Neural cell (in vitro differentiated cells): Measurements from ENCODE around the gene KCND2. TPM values are rescaled to one million over a fixed set of nuclear protein-coding genes. Genes with fewer than 3 reads are reported as not detected.

Experiments
- H2AFZ ChIP-seq: fragments of 200-600, 300-800 bp; sonication (generic), shearing (Covaris generic); 2 replicates; pipeline ENCODE4 v1.6.0; 2014; ENCODE audit warnings: low read depth, mild to moderate bottlenecking, antibody characterized with exemption, low read length, moderate library complexity
- H3F3A ChIP-seq: fragments of 200-600 bp; shearing (Covaris generic); 2 replicates; pipeline ENCODE4 v1.6.1; 2016; ENCODE audit warnings: mild to moderate bottlenecking, moderate library complexity, mixed read lengths, antibody characterized with exemption, low read length; ENCODE audit not compliant: insufficient read depth, poor library complexity, severe bottlenecking
- H3K27ac ChIP-seq: fragments of 200-600, 300-800 bp; sonication (generic), shearing (Covaris generic); 2 replicates; pipeline ENCODE4 v1.5.1; 2014; ENCODE audit warnings: mild to moderate bottlenecking, low read length, moderate library complexity
- H3K27me3 ChIP-seq: fragments of 300-800, 200-600 bp; sonication (generic), shearing (Covaris generic); 2 replicates; pipeline ENCODE4 v1.6.0; 2014; ENCODE audit warnings: mild to moderate bottlenecking, low read depth, low read length, moderate library complexity; ENCODE audit not compliant: insufficient read depth
- H3K36me3 ChIP-seq: fragments of 300-800, 200-600 bp; sonication (generic), shearing (Covaris generic); 2 replicates; pipeline ENCODE4 v1.5.1; 2014; ENCODE audit warnings: mild to moderate bottlenecking, antibody characterized with exemption, low read length, moderate library complexity; ENCODE audit not compliant: insufficient read depth
- H3K4me2 ChIP-seq: fragments of 300-800, 200-600 bp; sonication (generic), shearing (Covaris generic); 2 replicates; pipeline ENCODE4 v1.6.0; 2014; ENCODE audit warnings: mild to moderate bottlenecking, low read length
- H3K4me3 ChIP-seq: fragments of 300-800, 200-600 bp; sonication (generic), shearing (Covaris generic); 2 replicates; pipeline ENCODE4 v1.5.1; 2014; ENCODE audit warnings: mild to moderate bottlenecking, low read length, moderate library complexity
- H3K79me2 ChIP-seq: fragments of 200-600 bp; shearing (Covaris generic); replicated peaks from 2 replicates; pipeline ENCODE4 v1.6.0; 2014; ENCODE audit warnings: mild to moderate bottlenecking, low read length, moderate library complexity; ENCODE audit not compliant: insufficient read depth
- H3K9ac ChIP-seq: fragments of 300-800, 200-600 bp; sonication (generic), shearing (Covaris generic); 2 replicates; pipeline ENCODE4 v1.6.1; 2016; ENCODE audit warnings: mild to moderate bottlenecking, low read length, mixed read lengths
- H3K9me2 ChIP-seq: fragments of 200-600 bp; shearing (Covaris generic); 2 replicates; pipeline ENCODE4 v1.6.1; 2016; ENCODE audit warnings: mild to moderate bottlenecking, low read length, mixed read lengths; ENCODE audit not compliant: insufficient read depth
- H3K9me3 ChIP-seq: fragments of 200-600, 300-800 bp; sonication (generic), shearing (Covaris generic); 2 replicates; pipeline ENCODE4 v1.6.1; 2016; ENCODE audit warnings: mild to moderate bottlenecking, mixed run types, low read length, moderate library complexity, mixed read lengths
- H4K20me1 ChIP-seq: fragments of 200-600 bp; shearing (Covaris generic); 2 replicates; pipeline ENCODE4 v1.6.1; 2016; ENCODE audit warnings: mild to moderate bottlenecking, mixed run types; ENCODE audit not compliant: insufficient read depth
- EP300 ChIP-seq: fragments of 450-650 bp; conservative IDR thresholded peaks from 2 replicates; pipeline ENCODE4 v1.6.1; 2014; ENCODE audit warnings: antibody characterized with exemption, mild to moderate bottlenecking, moderate library complexity; ENCODE audit not compliant: poor library complexity, severe bottlenecking
- EZH2 ChIP-seq: fragments of 200-600, 300-800 bp; shearing (Covaris generic), sonication (generic); IDR thresholded peaks from 2 replicates; pipeline ENCODE4 v1.6.1; 2014; ENCODE audit warnings: antibody characterized with exemption, low read length, borderline replicate concordance, mild to moderate bottlenecking; ENCODE audit not compliant: insufficient read depth, poor library complexity, severe bottlenecking
- MXI1 ChIP-seq: fragments of 450-650 bp; conservative IDR thresholded peaks from 2 replicates; pipeline ENCODE4 v1.6.1; 2014; ENCODE audit warnings: antibody characterized with exemption, mild to moderate bottlenecking; ENCODE audit not compliant: poor library complexity, severe bottlenecking
- POLR2AphosphoS5 ChIP-seq: IDR thresholded peaks from 2 replicates; pipeline ENCODE4 v1.6.1; 2012
- RAD21 ChIP-seq: fragments of 450-650 bp; conservative IDR thresholded peaks from 2 replicates; pipeline ENCODE4 v1.6.1; 2014; ENCODE audit warnings: antibody characterized with exemption, mild to moderate bottlenecking, moderate library complexity
- REST ChIP-seq: IDR thresholded peaks from 2 replicates; pipeline ENCODE4 v1.6.1; 2012; ENCODE audit warnings: borderline replicate concordance
- SMC3 ChIP-seq: fragments of 450-650 bp; conservative IDR thresholded peaks from 2 replicates; pipeline ENCODE4 v1.6.1; 2014; ENCODE audit warnings: antibody characterized with exemption, mild to moderate bottlenecking, moderate library complexity; ENCODE audit not compliant: poor library complexity
- TAF1 ChIP-seq: IDR thresholded peaks from 2 replicates; pipeline ENCODE4 v1.6.1; 2012; ENCODE audit warnings: low read depth
- polyA plus RNA-seq: library from polyadenylated mRNA; depleted of rRNA; stranded (reverse); fragments of >200 nt; gene quantifications from 2 replicates; pipeline ENCODE4 v1.2.3, GENCODE V29; 2014
- TF ChIP-seq, protein P1 (sequence below): fragments of 450-650 bp; IDR thresholded peaks from 2 replicates; pipeline ENCODE4 v1.5.1; 2014; ENCODE audit warnings: antibody characterized with exemption, mild to moderate bottlenecking, moderate library complexity; ENCODE audit not compliant: poor library complexity, severe bottlenecking

The KCND2 gene
- polyA plus RNA-seq, 1 donor from 2014 or later = 11.0 TPM

- H3K4me2 ChIP-seq = no peak overlapping the region
- no peaks in the 10 kb centered on the region for H4K20me1 ChIP-seq
- H3K9me3 ChIP-seq = no peaks in the 10 kb centered on the region
- no peak overlapping the region for H3K9ac ChIP-seq
- no peaks in the 10 kb centered on the region for H3K36me3 ChIP-seq
- no peaks in the 10 kb centered on the region for H3K9me2 ChIP-seq
- H3F3A ChIP-seq = no peaks in the 10 kb centered on the region
- no peak overlapping the region for H2AFZ ChIP-seq
- TF ChIP-seq MXI1 = no peak
- no peak for TF ChIP-seq EP300
- TF ChIP-seq SMC3 = no peak
- no peak for TF ChIP-seq POLR2AphosphoS5
- no peak for TF ChIP-seq RAD21
- TF ChIP-seq EZH2 = no peak
- TF ChIP-seq TAF1 = no peak
- TF ChIP-seq, protein P1, sequence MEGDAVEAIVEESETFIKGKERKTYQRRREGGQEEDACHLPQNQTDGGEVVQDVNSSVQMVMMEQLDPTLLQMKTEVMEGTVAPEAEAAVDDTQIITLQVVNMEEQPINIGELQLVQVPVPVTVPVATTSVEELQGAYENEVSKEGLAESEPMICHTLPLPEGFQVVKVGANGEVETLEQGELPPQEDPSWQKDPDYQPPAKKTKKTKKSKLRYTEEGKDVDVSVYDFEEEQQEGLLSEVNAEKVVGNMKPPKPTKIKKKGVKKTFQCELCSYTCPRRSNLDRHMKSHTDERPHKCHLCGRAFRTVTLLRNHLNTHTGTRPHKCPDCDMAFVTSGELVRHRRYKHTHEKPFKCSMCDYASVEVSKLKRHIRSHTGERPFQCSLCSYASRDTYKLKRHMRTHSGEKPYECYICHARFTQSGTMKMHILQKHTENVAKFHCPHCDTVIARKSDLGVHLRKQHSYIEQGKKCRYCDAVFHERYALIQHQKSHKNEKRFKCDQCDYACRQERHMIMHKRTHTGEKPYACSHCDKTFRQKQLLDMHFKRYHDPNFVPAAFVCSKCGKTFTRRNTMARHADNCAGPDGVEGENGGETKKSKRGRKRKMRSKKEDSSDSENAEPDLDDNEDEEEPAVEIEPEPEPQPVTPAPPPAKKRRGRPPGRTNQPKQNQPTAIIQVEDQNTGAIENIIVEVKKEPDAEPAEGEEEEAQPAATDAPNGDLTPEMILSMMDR = no peak
- no peak for TF ChIP-seq REST
- no peak overlapping the region for H3K4me3 ChIP-seq
- no peak overlapping the region for H3K27ac ChIP-seq
- no peaks in the 10 kb centered on the region for H3K27me3 ChIP-seq
- H3K79me2 ChIP-seq = no peaks in the 10 kb centered on the region
Observed at GRCh38 chr7:120320218-120320961, 47.4 kb downstream of the KCND2 start.

- H3K36me3 ChIP-seq = no peaks in the 10 kb centered on the region
Observed at GRCh38 chr7:120327054-120327453, 54.1 kb downstream of the KCND2 start.

More at GRCh38 chr7:120327054-120327453, 54.1 kb downstream of the KCND2 start:
- H3K9me2 ChIP-seq = no peaks in the 10 kb centered on the region
- H3F3A ChIP-seq = no peaks in the 10 kb centered on the region
- H3K27ac ChIP-seq = no peak overlapping the region
- no peak for TF ChIP-seq RAD21
- no peak for TF ChIP-seq SMC3
- TF ChIP-seq EP300 = no peak
- no peaks in the 10 kb centered on the region for H3K27me3 ChIP-seq
- H3K4me3 ChIP-seq = no peak overlapping the region
- no peak overlapping the region for H3K9ac ChIP-seq
- no peak overlapping the region for H2AFZ ChIP-seq
- H4K20me1 ChIP-seq = no peaks in the 10 kb centered on the region
- no peaks in the 10 kb centered on the region for H3K9me3 ChIP-seq
- H3K4me2 ChIP-seq = no peak overlapping the region
- H3K79me2 ChIP-seq = no peaks in the 10 kb centered on the region
